Skin of body (tissue), 2 donors: ENCODE data around the gene VWF. TPM values are rescaled to one million over a fixed set of nuclear protein-coding genes. Genes with fewer than 3 reads are reported as not detected.
"Not testable (repeated sequence)": the region's sequence is repeated elsewhere in the genome, so short reads cannot be mapped to it uniquely, and the experiment has no call there.

Experiments
- DNase-seq: peaks from one replicate; lab custom pipeline; 2025; lab: John Stamatoyannopoulos, UW
- total RNA-seq: library from RNA; depleted of rRNA; stranded (reverse); fragments of >200 nt; gene quantifications from one replicate; pipeline ENCODE4 v1.2.3, GENCODE V29; 2014

Gene VWF
- total RNA-seq, 1 donor from 2014 or later = 51.8 TPM

DNA sequence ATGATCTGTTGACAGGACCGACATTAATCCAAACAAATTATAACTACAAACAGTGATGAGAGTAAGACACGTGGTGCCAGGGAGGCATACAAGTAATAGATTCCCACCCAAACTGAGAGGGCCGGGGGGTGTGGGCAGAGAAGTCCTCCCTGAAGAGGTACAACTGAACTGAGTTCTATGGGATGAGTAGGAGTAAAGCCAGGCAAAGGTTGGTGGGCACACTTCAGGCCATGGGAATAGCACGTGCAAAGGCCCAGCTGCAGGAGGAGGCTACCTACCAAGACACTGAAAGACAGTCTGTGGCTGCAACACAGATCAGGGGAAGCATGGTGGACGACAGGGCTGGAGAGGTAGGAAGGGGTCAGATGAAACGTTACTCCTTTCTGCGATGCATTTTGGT lies 22.0 kb upstream of the VWF start:
- DNase-seq = no peak

DNA sequence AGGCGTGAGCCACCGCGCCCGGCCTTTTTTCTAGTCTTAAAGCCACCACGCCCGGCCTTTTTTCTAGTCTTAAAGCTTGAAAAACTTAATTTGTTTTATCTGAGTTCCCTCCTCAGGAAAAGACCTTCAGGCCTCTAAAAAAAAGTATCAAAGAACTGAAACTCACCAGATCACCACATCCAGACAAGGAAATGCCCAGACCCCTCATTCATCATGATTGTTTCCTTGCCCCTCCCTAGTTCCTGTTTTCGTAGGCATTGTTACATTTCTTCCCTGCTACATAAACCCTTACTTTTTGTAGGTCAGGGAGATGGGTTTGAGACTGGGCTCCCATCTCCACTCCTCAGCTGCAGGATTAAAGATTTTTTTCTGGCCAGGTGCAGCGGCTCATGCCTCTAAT lies 21.1 kb upstream of the VWF start:
- no peak for DNase-seq

DNA sequence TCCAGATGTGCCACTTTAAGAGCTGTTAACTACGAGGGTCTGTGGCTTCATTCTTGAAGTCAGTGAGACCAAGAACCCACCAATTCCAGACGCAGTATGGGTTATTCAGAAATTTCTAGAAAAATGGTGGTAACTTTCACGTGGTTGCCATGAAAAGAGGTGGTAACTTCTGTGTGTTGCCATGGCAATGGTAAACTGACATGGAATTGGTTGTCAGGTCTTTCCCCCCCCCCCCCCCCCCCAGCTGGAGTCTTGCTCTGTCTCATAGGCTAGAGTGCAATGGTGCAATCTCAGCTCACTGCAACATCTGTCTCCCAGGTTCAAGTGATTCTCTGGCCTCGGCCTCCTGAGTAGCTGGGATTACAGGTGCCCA lies 18.8 kb upstream of the VWF start:
- DNase-seq = no peak

DNA sequence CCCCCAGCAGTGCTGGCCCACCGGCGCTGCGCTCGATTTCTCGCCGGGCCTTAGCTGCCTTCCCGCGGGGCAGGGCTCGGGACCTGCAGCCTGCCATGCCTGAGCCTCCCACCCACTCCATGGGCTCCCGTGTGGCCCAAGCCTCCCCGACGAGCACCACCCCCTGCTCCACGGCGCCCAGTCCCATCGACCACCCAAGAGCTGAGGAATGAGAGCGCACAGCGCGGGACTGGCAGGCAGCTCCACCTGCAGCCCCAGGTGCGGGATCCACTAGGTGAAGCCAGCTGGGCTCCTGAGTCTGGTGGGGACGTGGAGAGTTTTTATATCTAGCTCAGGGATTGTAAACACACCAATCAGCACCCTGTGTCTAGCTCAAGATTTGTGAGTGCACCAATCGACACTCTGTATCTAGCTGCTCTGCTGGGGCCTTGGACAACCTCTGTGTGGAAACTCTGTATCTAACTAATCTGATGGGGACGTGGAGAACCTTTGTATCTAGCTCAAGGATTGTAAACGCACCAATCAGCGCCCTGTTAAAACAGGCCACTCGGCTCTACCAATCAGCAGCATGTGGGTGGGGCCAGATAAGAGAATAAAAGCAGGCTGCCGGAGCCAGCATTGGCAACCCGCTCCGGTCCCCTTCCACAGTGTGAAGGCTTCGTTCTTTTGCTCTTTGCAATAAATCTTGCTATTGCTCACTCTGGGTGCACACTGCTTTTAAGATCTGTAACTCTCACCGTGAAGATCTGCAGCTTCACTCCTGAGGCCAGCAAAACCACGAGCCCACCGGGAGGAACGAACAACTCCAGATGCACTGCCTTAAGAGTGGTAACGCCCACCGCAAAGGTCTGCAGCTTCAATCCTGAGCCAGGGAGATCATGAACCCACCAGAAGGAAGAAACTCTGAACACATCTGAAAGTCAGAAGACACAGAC lies 18.2 kb upstream of the VWF start:
- DNase-seq = not testable (repeated sequence)

DNA sequence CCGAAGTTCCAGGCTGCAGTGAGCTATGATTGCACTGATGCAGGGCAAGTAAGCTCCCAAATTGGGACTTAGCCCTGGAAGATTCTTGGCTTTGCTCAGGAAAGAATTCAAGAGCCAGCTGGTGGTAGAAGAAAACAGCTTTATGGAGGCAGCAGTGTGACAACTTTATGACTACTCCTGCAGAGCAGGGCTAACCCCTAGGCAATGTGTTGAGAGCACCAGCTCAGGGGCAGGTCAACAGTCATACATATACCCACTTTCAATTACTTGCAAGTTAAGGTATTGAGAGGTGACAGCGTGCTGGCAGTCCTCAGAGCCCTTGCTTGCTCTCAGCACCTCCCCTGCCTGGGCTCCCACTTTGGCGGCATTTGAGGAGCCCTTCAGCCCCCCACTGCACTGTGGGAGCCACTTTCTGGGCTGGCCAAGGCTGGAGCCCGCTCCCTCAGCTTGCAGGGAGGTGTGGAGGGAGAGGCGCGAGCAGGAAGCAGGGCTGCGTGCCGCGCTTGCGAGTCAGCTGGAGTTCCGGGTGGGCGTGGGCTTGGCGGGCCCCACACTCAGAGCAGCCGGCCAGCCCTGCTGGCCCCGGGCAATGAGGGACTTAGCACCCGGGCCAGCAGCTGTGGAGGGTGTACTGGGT lies 17.4 kb upstream of the VWF start:
- DNase-seq = not testable (repeated sequence)

DNA sequence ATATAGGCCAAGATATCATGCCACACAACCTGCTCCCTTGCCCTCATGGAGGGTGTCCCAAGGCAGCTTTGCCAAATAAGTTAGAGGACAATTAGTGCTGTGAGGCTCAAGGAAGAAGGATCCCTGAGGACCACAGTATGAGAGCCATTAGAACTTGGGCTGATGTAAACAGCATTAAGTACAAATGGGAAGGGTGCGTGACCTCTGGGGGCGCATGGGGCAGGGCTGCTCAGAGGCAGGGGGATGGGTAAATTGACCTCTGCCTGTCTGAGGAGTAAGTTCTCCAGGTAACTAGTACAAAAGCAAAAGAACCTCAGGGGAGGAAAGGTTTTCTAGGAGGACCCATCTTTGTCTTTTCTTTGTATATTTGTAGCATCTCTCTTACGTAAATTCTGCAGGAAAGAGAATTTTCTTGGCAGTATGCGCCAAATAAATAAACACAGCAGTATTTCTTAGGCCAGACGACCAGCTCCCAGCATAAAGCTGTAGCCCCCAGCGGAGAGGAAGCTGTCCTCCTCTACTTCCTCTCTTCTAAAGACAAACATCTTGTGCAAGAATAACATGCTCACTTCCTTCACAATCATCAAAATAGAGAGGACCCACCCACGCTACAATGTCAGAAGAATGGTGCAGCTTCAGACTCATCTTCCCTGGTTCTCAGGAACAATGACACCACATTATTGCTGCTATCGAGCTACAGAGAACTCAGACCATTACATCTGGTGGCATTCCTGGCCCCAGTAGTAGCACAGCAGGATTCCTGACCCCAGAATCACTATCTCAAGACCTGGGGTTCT lies 16.4 kb upstream of the VWF start:
- DNase-seq = no peak

DNA sequence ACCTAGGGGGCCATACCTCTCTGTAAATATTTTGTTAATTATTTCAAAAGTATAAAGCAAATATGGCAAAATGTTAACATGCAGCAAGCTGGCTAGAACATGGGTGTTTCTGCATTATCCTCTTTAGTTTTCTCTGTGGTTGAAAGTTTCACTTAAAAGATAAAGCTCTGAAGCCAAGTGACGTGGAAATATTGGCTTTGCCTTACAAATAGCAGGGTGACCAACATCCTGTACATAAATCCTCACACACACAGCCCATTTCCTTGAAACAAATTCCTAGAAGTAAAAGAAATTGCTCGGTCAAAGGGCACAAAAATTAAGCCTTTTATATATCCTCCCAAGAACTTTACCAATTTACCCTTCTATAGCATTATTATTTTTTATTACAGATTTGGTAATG lies 10.6 kb upstream of the VWF start:
- peak; percentile 22 for DNase-seq

DNA sequence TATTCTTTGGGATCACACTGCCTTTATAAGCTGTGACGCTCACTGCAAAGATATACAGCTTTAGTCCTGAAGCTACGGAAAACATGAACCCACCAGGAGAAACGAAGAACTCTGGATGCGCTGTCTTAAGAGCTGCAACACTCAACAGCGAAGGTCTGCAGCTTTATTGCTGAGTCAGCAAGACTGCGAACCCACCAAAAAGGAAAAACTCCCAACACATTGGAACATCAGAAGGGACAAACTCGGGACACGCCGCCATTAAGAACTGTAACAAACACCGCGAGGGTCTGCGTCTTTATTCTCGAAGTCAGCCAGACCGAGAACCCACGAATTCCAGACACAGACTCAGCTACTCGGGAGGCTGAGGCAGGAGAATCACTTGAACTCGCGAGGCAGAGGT lies 9.2 kb upstream of the VWF start:
- DNase-seq = no peak

DNA sequence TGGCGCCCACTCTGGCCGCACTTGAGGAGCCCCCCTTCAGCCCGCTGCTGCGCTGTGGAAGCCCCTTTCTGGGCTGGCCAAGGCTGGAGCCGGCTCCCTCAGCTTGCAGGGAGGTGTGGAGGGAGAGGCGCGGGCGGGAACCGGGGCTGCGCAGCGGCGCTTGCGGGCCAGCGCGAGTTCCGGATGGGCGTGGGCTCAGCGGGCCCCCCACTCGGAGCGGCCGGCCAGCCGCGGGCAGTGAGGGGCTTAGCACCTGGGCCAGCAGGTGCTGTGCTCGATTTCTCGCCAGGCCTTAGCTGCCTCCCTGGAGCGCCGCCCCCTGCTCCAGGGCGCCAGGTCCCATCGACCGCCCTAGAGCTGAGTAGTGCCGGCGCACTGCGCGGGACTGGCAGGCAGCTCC lies 8.0 kb upstream of the VWF start:
- DNase-seq = no peak

DNA sequence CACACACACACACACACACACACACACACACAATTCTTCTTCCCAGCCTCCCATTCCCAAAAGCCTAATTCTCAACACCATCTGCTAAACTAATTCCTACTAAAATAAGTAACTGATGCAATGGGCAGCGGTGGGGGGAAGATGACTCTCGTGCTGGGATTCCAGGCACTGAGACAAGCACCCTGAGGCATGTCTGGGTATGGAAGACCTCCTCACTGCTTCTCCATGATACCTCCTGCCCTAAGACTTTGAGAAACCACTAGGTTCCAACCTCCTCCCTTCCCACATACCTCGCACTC lies 789 bp upstream of the VWF start:
- DNase-seq = peak; percentile 23

DNA sequence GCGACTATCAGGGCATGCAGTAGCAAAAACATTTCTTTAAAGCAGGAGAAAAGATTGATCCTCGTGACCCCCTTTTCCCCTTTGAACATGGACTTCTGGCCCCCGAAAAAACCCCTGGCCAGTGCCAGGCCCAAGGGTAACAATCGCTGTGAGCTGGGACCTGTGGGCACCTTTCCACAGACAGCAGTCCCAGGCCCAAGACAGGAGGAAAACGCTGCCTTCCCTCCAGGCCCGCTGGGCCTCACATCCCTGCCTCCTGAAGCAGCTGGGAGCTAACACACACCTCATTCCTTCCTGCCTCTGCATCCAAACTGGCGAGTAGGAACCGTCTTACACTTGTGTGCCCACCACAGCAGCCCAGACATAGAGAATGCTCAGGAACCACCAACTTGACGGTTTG lies 1.2 kb downstream of the VWF start:
- no peak for DNase-seq

DNA sequence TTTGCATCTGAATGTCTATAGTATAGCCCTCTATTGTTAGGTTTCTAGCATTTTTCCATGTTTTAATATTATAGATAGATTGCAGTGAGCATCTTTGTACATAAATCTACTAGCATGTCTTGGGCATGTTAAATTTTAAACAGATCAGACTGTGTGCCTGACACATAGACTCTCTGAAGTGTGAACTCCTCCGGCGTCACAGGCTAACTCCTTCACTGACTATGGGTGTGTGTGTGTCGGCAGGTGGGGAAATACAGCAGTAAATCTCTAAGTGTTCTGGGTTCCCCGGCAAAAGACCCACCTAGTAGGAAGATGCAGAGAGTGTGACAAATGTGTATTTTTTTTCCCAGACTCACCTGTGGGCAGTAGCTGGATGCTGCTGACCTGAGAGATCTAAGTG lies 2.3 kb downstream of the VWF start:
- no peak for DNase-seq

DNA sequence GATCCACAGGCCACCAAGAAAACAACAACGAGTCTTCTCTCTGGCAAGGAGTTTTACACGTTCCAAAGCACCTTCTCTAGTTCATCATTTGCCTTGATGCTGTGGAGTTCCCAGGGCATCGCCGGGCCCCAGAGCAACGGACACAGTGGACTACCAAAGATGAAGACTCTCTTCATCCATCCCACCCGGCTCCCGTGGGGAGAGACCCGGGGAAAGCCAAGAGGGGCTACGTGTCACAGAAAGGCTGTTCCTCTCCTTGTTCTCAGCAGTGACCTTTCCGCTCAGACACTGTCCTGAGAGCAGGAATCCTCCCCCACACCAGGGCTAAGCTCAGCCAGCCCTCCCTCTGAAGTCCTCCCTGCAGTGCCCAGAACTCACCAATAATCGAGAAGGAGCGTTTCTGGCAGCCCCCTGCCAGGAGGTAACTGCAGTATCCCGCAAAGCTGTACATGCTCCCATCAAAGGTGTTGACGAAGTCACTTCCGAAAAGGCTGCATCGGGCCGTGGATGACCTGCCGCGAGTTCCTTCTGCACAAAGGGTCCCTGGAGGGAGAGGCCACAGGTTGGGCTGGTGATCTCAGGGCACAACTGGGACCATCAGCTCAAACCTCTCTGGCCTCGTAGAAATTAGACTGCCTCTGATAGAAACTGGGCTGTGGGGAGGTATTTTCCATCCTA lies 3.5 kb downstream of the VWF start:
- no peak for DNase-seq

DNA sequence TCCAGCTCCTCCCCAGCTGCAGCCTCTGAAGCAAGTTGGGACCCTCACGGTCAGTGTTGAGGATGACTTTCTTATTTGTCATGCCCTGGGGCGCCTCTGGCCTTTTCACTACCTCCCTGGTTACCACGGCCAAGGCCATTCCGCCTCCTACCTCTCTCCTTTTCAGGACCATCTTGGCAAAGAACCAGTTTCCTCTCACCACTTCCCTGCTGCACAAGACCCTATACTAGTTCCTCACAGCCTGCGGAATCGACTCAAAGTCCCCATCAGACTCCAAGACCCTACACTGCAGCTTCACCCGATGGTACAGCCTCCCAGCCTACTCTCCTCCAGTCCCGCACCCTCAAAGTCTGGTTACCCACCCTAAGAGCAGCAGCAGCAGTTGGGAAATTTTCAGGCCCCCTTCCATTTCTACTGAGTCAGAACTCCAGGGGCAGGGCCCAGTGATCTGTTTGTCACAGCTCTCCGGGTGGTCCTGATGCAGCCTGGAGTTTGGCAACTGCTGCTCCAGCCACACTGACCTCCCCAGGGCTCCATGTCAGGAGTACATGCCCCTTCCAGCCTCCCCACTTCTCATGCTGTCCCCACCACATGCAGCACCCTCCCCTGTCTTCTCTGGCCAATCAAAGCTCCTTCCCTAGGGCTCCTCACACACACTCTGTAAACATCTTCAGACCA lies 5.4 kb downstream of the VWF start:
- no peak for DNase-seq

DNA sequence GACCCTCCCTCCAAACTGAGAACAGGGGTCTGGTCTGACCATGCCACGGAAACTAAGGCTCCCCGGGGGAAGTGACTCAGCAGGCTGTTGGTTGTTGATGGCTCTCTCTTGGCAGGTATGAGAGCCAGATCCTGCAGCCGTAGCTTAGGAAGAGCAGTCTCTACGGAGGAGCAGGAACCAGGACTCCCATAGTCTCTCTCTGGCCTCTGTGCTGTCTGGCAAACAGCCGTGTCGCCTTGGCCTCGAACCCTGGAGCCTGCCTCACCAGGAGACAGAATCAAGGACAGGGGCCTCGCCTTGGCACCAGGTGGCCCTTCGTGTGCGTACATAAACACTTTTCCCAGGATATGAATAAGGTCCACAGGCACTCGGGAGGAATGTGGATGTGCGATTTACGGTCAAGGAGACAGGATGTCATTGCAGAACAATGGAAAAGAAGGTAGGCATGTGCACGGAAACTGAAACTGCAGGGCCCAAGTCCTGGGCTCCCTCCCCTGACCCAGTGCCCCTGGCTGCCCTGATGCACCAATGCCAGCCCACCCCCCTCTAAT lies 7.9 kb downstream of the VWF start:
- no peak for DNase-seq

DNA sequence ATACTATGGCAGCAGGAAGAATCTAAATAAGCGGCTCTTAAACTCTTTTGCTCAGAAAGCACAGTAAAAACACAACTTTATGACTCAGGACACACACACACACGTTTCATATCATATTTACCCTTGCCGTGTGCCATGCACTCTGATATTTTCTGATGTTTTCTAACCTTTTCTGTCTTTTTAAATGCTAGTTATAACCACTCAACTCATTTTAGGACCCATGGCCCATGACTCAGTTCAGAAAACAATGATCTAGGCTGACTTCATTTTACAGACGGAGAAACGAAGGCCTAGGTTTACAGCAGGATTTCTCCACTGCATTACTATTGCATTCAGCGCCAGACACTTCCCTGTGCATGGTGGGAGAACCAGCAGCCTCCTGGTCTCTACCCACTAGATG lies 9.1 kb downstream of the VWF start:
- DNase-seq = no peak

DNA sequence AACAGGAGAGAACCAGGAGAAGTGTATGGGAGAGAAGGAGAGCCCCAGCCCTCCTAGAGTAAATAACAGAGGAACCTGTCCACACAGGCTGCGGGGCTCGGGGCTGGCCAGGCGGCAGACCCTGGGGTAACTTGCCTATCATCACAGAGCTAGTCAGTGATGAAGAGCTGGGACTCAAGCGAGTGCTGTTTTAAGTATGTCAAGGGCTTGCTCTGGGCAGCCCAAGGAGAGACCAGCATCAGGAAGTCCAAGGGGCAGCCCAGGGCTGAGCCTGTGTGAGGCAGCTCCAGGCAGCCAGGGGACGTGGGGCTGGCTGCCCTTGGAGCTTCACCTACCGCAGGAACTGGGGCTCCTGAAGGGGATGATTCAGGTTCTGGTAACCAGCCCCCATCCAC lies 10.0 kb downstream of the VWF start:
- DNase-seq = no peak

DNA sequence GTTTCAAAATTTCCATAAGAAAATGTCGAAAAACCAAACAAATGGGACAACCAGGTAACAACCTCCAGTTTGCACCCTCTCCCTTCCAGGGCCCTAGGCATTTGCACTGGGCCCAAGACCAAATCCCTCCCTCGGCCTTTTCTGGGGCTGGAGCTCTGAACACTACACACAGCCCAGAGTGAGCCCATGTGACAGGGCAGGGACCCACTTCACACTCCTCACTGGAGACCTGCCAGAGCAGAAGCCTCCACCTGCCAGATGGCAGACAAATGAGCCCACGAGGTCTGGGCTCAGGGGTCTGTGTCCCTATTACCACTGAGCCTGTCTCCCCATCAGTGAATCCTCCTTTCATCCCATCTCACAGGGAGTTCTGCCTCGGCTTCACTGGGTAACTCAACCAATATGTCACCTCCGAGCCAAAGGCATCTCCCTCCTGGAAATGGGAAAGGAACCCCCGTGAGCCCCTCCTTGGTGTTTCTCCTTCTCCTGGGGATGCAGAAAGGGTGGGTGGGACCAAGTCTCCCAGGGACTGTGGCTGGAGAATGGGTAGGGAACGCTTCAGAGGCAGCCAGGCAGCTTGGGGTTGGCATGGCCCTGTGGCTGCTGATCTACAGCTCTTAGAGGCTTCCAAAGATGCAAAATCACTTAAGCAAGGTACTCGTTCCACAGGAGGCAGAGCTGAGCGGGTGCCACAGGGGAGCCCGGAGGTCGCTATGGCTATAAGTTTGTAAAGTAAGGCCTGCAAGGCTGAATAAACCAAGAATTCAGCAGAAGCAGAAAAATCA lies 10.6 kb downstream of the VWF start:
- DNase-seq = no peak

DNA sequence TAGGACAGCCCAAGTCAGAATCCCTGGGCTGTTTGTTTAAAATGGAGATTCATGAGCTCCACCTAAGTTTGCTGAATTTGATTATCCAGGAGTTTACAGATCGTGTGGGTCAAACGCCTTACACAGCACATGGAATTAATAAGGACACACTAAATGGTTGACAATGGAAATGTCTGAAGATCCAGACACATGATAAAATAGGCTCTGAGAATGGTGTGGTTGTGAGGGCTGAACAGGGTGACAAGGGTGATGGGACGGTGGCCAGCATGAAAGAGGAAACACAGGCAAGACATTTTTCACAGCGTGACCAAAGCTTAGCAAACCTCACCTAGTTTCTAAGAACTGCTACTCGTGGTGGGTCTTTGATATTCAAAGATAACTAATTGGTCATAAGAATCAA lies 12.5 kb downstream of the VWF start:
- no peak for DNase-seq

DNA sequence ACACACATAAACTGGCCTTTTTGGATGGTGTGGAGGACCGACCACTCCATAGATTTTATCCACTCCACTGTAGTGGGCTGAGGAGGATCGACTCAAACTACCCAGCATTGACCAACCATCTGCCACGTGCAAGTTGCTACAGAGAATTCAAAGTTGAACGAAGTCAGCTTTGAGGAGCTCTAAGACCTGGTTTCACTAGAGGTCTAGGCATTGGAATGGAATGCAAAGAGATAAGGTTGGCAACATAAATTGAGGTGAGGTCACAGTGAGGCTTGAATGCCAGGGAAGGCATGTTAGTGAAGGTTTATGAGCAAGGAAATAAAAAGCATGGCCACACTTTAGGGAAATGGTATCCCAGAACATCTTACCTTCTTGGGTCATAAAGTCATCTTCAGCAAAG lies 14.5 kb downstream of the VWF start:
- no peak for DNase-seq
